NCI-H226 (cell line): ENCODE measurements around the gene TMEM125.

Experiments
- DNase-seq: peaks from one replicate; pipeline ENCODE4 v3.0.0-alpha.2; 2015

TMEM125 gene

DNA sequence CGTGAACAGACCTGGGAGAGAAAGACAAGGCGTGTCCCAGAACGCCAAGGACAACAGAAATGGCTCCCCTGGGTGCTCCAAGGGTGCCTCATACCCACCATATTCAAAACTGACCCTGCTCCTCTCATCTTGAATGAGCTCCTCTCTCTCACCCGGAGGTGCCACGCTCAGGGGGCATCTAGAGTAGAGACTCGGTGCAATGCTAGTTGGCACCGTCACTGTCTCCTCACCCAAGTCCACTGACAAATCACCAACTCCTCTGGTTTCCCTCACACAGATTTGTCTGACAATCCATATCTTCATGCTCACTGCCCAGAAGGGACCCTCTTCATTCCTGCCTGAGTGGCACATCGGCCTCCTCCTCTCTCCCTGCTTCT lies 5.0 kb downstream of the TMEM125 start:
- no peak for DNase-seq

- no peak for DNase-seq
Measured at GRCh38 chr1:43275826-43276620, 6.2 kb downstream of the TMEM125 start.

DNA sequence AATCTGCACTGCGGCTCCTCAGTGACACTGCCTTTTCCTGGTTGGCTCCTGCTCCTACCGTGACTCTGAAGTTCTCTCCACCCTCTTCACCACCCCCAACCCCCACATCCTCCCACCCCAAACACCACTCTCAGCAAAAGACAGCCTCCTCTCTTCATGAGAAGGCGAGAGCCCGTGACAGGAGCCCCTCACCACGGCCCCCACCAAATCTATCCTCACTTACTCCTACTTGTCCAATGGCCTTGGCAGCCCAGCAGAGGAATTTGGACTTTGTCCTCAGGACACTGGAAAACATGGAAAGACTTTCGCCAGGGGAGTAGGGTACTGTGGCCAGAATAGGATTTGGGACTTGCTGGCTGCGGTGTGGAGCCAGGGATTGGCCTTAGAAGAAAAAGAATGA lies 6.9 kb downstream of the TMEM125 start:
- no peak for DNase-seq

DNA sequence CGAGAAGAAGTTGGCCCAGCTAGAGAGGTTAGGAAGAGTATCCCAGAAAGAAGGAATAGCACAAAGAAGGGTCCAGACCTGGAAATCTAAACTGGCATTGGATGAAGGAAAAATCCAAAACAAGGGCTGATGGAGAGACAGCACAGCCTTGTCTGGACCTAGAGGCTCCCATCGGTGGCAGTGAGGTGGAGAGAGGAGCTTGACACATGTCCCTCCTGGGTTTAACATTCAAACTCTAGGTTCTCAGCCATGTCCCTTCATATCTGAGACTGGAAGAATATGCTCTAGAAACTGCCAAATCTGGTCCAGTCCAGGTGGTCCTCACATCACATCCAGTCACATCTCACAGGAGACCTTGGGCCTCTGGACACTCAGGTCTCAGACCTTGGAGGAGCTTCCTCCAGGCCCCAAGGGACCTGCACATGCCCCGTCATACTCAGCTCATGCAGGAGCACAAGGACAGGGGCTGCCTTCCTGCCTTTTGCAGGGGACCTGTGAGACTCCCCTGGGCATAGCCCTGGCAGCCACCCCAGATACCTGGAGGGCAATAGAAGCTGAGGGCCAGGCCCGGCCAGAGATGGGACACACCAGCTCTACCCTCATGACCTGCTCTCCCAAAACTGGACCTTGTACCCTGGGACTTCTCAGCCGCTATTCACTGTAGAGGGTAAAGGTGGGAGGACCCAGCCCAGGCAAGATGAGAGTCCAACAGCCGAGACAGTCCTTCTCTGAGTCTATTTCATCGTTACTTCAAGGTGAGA lies 7.5 kb downstream of the TMEM125 start:
- no peak for DNase-seq

GRCh38 chr1:43279161-43279560 lies 9.4 kb downstream of the TMEM125 start:
- no peak for DNase-seq

DNA sequence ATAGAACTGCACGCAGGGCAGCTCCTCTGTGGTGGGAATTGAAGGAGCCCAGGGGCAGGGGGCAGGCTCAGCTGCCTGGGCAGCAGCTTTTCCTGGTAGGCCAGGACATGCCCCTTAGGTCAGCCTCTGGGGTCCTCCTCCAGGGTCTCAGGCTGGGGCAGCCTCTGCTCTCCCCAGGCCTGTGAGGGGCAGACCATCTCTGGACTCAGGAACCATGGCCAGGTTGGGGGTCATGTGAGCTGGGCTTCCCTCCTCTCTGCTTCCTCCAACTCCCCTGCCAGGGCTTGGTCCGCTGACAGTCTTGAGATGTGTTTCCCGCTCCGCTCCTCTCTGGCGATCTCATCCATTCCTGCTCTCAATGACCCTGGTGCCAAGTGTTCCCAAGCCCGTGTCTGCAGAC lies 9.9 kb downstream of the TMEM125 start:
- no peak for DNase-seq

GRCh38 chr1:43280692-43281091 lies 10.9 kb downstream of the TMEM125 start:
- no peak for DNase-seq

GRCh38 chr1:43282220-43283195 lies 12.7 kb downstream of the TMEM125 start:
- no peak for DNase-seq

DNA sequence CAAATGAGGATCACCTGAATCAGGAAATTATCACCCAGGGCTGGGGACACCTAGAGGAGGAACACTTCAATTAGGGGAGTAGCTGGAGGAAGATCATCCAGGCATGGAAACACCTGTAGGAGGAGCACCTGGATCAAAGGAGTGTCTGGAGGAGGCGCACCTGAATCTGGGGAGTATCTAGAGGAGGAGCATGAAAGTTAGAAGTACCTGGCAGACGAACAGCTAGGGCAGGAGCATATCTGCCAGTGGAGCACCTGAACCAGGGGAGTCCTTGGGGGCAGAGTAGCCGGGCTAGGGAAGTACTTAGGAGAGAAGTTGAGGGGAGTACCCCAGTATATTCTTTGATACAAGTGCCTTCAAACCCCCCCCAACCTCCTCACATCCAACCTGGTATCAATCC lies 14.3 kb downstream of the TMEM125 start:
- no peak for DNase-seq

DNA sequence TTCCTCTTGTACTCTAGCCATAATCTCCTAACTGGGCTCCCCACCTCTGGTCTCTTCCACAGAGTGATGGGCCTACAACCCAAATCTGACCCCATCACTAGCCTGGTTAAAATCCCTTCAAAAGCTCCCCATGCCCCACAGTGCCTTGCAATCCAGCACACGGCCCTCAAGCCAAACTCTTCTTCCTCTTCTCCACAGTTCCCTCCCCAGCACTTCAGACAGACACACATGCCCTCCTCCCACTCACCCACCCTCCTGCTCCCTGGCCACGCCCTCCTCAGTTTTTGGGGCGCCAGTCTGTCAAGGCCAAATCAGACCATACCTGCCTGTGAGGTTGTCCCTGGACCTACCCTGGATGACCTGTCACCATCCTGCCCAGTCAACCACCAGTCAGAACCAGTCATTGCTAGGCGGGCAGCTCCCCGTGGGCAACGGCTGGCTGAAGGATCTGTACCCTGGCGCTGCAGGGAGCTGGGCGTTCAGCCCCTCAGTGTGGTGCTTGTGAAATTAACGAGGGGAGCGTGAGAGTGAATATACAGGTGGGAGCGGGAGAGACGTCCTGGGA lies 14.8 kb downstream of the TMEM125 start:
- DNase-seq: no peak

GRCh38 chr1:43285269-43285990 lies 15.6 kb downstream of the TMEM125 start, which contains the start of gene C1orf210:
C1orf210 (minus strand) TSS chr1:43285581; CDS start chr1:43283270, 2,311 bp downstream.
- no peak for DNase-seq

- no peak for DNase-seq
Measured at GRCh38 chr1:43286115-43286514, 16.3 kb downstream of the TMEM125 start.

- DNase-seq: no peak
Measured at GRCh38 chr1:43286533-43286932, 16.8 kb downstream of the TMEM125 start.

GRCh38 chr1:43288058-43288784 lies 18.4 kb downstream of the TMEM125 start:
- no peak for DNase-seq

DNA sequence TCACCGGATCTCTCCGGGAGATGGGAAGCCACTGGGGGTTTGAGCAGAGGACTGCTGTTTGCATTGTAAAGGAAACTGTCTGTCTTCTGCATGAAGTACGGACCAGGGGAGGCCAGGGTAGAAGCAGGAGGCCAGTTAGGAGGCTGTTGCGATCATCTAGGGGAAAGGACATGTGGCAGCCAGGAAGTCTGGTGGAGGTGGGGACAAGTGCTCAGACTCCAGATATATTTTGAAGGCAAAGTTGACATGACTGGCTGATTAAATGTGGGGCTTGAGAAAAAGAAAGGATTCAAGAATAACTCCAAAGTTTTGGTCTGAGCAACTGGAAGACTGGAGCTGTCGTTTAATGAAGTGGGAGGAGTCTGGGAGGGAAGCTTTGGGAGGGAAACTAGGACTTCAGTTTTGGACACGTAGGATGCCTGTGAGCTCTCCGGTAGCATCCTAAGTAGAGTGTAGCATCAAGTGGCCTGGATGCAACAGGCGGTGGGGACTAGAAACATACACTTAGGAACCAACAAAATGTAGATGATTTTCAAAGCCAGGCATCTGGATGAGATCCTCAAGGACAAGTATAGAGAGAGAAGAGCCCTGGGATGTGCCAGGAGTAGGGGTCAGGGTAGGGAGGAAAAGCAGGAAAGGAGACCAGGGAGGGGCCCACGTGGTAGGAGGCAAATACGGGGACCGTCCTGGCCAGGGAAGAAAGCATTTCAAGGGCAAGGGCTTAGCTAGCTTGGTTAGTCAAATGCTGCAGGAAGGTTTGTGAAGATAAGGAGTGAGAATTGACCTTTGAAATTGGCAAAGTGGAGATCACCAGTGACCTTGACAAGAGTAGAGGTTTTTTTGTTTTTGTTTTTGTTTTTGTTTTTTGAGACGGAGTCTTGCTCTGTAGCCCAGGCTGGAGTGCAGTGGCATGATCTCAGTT lies 19.3 kb downstream of the TMEM125 start:
- no peak for DNase-seq

GRCh38 chr1:43292216-43292615 lies 22.4 kb downstream of the TMEM125 start:
- DNase-seq: no peak

DNA sequence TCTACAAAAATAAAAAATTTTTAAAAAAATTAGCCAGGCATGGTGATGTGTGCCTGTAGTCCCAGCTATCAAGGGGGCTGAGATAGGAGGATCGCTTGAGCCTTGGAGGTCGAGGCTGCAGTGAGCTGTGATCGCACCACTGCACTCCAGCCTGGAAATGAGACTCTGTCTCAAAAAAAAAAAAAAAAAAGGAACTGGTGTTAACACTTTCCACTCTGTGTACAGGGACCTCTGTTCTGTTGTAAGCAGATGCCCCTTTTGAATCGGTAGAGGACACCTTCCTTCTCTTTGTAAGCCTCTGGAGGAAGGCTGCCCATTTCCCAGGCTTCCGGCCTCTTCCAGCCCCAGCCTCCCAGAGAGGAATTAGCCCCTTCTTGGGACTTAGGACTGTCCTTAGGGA lies 22.9 kb downstream of the TMEM125 start:
- no peak for DNase-seq

GRCh38 chr1:43293176-43293575 lies 23.4 kb downstream of the TMEM125 start:
- no peak for DNase-seq

- DNase-seq: no peak
Measured at GRCh38 chr1:43293896-43294760, 24.3 kb downstream of the TMEM125 start.
